BE2C (cell line): ENCODE measurements around the gene ADORA2B.

Source experiments
- DNase-seq: peaks from one replicate; pipeline ENCODE4 v3.0.0-alpha.2; 2020
- H3K27me3 ChIP-seq: fragments of 250-450 bp; sonication (Bioruptor Pico); 2 replicates; pipeline ENCODE4 v1.5.1; 2020; ENCODE audit warnings: mild to moderate bottlenecking
- H3K36me3 ChIP-seq: fragments of 250-450 bp; sonication (Bioruptor Pico); 2 replicates; pipeline ENCODE4 v1.5.1; 2020; ENCODE audit warnings: mild to moderate bottlenecking
- H3K4me1 ChIP-seq: fragments of 250-450 bp; sonication (Bioruptor Pico); 2 replicates; pipeline ENCODE4 v1.5.1; 2020
- H3K4me3 ChIP-seq: 2 replicates; pipeline ENCODE4 v1.5.1; 2011; ENCODE audit warnings: low read depth, low read length
- H3K9me3 ChIP-seq: fragments of 250-450 bp; sonication (Bioruptor Pico); 2 replicates; pipeline ENCODE4 v1.5.1; 2020
- CTCF ChIP-seq: IDR thresholded peaks from 2 replicates; pipeline ENCODE4 v1.5.1; 2012; ENCODE audit warnings: mild to moderate bottlenecking, low read depth, low read length

The ADORA2B gene

GRCh38 chr17:15914400-15915170 is 30.3 kb upstream of the ADORA2B start:
- Histone ChIP-seq H3K4me1 (peaks cover 2% of the 10 kb centered on the region; the same call in 1 of the 2 replicates), H3K36me3 (no peaks in the 10 kb centered on the region), H3K27me3 (no peaks in the 10 kb centered on the region), H3K9me3 (no peaks in the 10 kb centered on the region), H3K4me3 (no peak overlapping the region)
- DNase-seq: no peak
- no peak for TF ChIP-seq CTCF

- no peak for TF ChIP-seq CTCF
- Histone ChIP-seq H3K9me3 (no peaks in the 10 kb centered on the region), H3K4me3 (no peak overlapping the region), H3K36me3 (no peaks in the 10 kb centered on the region), H3K4me1 (peaks cover 2% of the 10 kb centered on the region; the same call in 1 of the 2 replicates), H3K27me3 (no peaks in the 10 kb centered on the region)
- no peak for DNase-seq
Measured at GRCh38 chr17:15915961-15916360, 29.0 kb upstream of the ADORA2B start.

GRCh38 chr17:15917021-15917437 is 27.9 kb upstream of the ADORA2B start:
- Histone ChIP-seq H3K27me3 (no peaks in the 10 kb centered on the region), H3K4me1 (peaks cover 2% of the 10 kb centered on the region; the same call in 1 of the 2 replicates), H3K4me3 (no peak overlapping the region), H3K9me3 (no peaks in the 10 kb centered on the region), H3K36me3 (no peaks in the 10 kb centered on the region)
- TF ChIP-seq CTCF: no peak
- no peak for DNase-seq

DNA sequence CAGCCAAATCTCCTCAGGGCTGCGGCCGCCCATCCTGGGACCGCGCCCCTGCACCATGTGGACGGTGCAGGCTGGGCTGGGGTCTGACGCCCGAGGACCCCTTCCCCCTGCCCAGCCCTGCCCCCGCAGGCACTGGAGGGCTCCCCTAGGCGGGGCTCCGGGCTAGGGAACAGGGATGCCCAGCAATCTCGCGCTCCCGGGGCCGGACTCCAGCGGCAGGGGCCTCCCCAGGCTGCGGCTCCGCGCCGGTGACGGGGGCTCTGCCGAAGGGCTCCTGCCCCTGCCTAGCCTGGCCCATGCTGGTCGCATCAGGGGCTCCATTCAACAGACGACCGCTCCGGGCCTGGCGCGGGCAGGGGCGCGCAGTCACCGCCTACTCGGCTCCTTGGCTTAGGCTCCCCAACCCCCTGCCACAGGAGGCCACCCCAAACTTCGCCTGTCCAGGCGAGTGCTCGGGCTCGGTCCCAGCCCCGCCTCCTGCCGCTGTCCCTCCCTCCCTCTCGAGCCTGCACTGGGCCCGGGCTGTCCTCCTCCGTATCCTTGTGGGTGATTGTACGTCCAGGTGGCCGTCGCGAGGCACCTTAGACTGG is 27.4 kb upstream of the ADORA2B start:
- Histone ChIP-seq H3K27me3 (no peaks in the 10 kb centered on the region), H3K36me3 (no peaks in the 10 kb centered on the region), H3K4me1 (peaks cover 2% of the 10 kb centered on the region; the same call in 1 of the 2 replicates), H3K4me3 (no peak overlapping the region), H3K9me3 (no peaks in the 10 kb centered on the region)
- no peak for DNase-seq
- TF ChIP-seq CTCF: no peak

DNA sequence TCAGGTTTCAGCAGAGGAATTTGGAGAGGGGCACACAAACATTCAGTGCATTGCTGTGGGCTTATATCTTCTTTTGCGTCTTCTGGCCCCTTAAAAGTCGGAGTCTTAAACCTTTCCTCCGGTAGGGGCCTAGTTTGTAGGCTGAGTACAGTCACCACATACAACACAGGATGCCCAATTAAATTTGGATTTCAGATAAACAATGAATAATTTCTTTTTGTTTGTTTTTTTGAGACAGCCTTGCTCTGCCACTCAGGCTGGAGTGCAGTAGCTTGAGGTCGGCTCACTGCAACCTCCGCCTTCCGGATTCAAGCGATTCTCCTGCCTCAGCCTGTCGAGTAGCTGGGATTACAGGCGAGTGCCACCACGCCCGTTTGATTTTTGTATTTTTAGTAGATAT is 26.7 kb upstream of the ADORA2B start:
- Histone ChIP-seq H3K4me3 (no peak overlapping the region), H3K36me3 (no peaks in the 10 kb centered on the region), H3K9me3 (no peaks in the 10 kb centered on the region), H3K4me1 (peaks cover 2% of the 10 kb centered on the region; the same call in 1 of the 2 replicates), H3K27me3 (no peaks in the 10 kb centered on the region)
- no peak for TF ChIP-seq CTCF
- DNase-seq: no peak
